Hepatocyte (in vitro differentiated cells): ENCODE data around the gene ANO7. TPM values are rescaled to one million over a fixed set of nuclear protein-coding genes. Genes with fewer than 3 reads are reported as not detected.

ENCODE experiments used
- DNase-seq: peaks from one replicate; pipeline ENCODE4 v3.0.0-alpha.2; 2016; ENCODE audit warnings: low spot score
- H2AFZ ChIP-seq: fragments of 200-600 bp; sonication (generic); 2 replicates; pipeline ENCODE4 v1.6.0; 2016; ENCODE audit warnings: antibody characterized with exemption, mild to moderate bottlenecking
- H3K27ac ChIP-seq: fragments of 200-600 bp; sonication (generic); 2 replicates; pipeline ENCODE4 v1.5.1; 2016; ENCODE audit warnings: mild to moderate bottlenecking
- H3K27me3 ChIP-seq: fragments of 200-600 bp; sonication (generic); 2 replicates; pipeline ENCODE4 v1.6.1; 2016
- H3K36me3 ChIP-seq: fragments of 200-600 bp; sonication (generic); replicated peaks from 2 replicates; pipeline ENCODE4 v1.5.1; 2016; ENCODE audit warnings: low read depth; ENCODE audit not compliant: insufficient read depth
- H3K4me1 ChIP-seq: fragments of 200-600 bp; sonication (generic); 2 replicates; pipeline ENCODE4 v1.5.1; 2016; ENCODE audit warnings: mild to moderate bottlenecking, moderate library complexity; ENCODE audit not compliant: insufficient read depth
- H3K4me2 ChIP-seq: fragments of 200-600 bp; sonication (generic); 2 replicates; pipeline ENCODE4 v1.6.0; 2016
- H3K4me3 ChIP-seq: fragments of 200-600 bp; sonication (generic); 2 replicates; pipeline ENCODE4 v1.5.1; 2016; ENCODE audit warnings: mild to moderate bottlenecking
- H3K79me2 ChIP-seq: fragments of 200-600 bp; sonication (generic); 2 replicates; pipeline ENCODE4 v1.6.0; 2017; ENCODE audit warnings: mild to moderate bottlenecking
- H3K9me2 ChIP-seq: fragments of 200-600 bp; sonication (generic); replicated peaks from 2 replicates; pipeline ENCODE4 v1.6.0; 2017; ENCODE audit warnings: mild to moderate bottlenecking; ENCODE audit not compliant: insufficient read depth
- H3K9me3 ChIP-seq: fragments of 200-600 bp; sonication (generic); 2 replicates; pipeline ENCODE4 v1.5.1; 2016; ENCODE audit warnings: low read depth, mild to moderate bottlenecking
- H4K20me1 ChIP-seq: fragments of 200-600 bp; sonication (generic); 2 replicates; pipeline ENCODE4 v1.6.0; 2016; ENCODE audit warnings: mild to moderate bottlenecking; ENCODE audit not compliant: insufficient read depth, poor library complexity, severe bottlenecking
- CTCF ChIP-seq: fragments of 200-600 bp; sonication (generic); IDR thresholded peaks from 2 replicates; pipeline ENCODE4 v1.5.1; 2016; ENCODE audit warnings: antibody characterized with exemption, mild to moderate bottlenecking; ENCODE audit not compliant: poor library complexity
- EZH2 ChIP-seq: fragments of 200-600 bp; sonication (generic); IDR thresholded peaks from 2 replicates; pipeline ENCODE4 v1.6.1; 2016; ENCODE audit warnings: antibody characterized with exemption, mild to moderate bottlenecking, borderline replicate concordance
- EZH2phosphoT487 ChIP-seq: fragments of 200-600 bp; sonication (generic); IDR thresholded peaks from one replicate; pipeline ENCODE4 v1.6.1; 2018; ENCODE audit warnings: antibody characterized with exemption, mild to moderate bottlenecking, low read depth, moderate library complexity; ENCODE audit not compliant: unreplicated experiment, severe bottlenecking
- WGBS: methylation state at CpG from one replicate; pipeline ENCODE4 v1.1.6; 2016; ENCODE audit warnings: low lambda C conversion rate; ENCODE audit errors: missing lambda C conversion rate; 5-methylcytosine and 5-hydroxymethylcytosine counted together
- polyA plus RNA-seq: library from polyadenylated mRNA; unstranded; fragments of >200 nt; fragmentation: Nextera tagmentation; extraction: Ambion mirVana; gene quantifications from 2 replicates; pipeline ENCODE4 v1.2.1, GENCODE V29; 2016
- total RNA-seq: library from RNA; depleted of rRNA; stranded (reverse); fragments of >200 nt; gene quantifications from 2 replicates; pipeline ENCODE4 v1.2.3, GENCODE V29; 2014

ANO7 gene
- total and polyA plus RNA-seq, 2 experiments from 2014 or later: 1.00 to 1.4 TPM

- Histone ChIP-seq H3K9me2 (no peaks in the 10 kb centered on the region), H3K4me3 (no peak overlapping the region), H3K27me3 (no peaks in the 10 kb centered on the region), H3K79me2 (no peaks in the 10 kb centered on the region), H4K20me1 (no peaks in the 10 kb centered on the region), H3K9me3 (no peaks in the 10 kb centered on the region), H2AFZ (no peak overlapping the region), H3K4me2 (no peak overlapping the region), H3K36me3 (no peaks in the 10 kb centered on the region), H3K27ac (no peak overlapping the region), H3K4me1 (no peaks in the 10 kb centered on the region)
- DNase-seq: no peak
- no peak for TF ChIP-seq CTCF
- TF ChIP-seq EZH2: no peak
- TF ChIP-seq EZH2phosphoT487: no peak
- 92% methylated on average over 3 of the region's 3 CpGs for WGBS
Observed at GRCh38 chr2:241205086-241205485, 16.6 kb downstream of the ANO7 start.

- Histone ChIP-seq H3K4me1 (no peaks in the 10 kb centered on the region), H3K9me3 (no peaks in the 10 kb centered on the region), H3K4me2 (no peak overlapping the region), H3K9me2 (no peaks in the 10 kb centered on the region), H4K20me1 (no peaks in the 10 kb centered on the region), H3K4me3 (no peak overlapping the region), H2AFZ (no peak overlapping the region), H3K36me3 (no peaks in the 10 kb centered on the region), H3K27ac (no peak overlapping the region), H3K27me3 (no peaks in the 10 kb centered on the region), H3K79me2 (no peaks in the 10 kb centered on the region)
- 100% methylated on average over 1 of the region's 1 CpG for WGBS
- DNase-seq: no peak
- TF ChIP-seq EZH2phosphoT487 (no peak), CTCF (no peak), EZH2 (no peak)
Observed at GRCh38 chr2:241207151-241207550, 18.7 kb downstream of the ANO7 start.

- Histone ChIP-seq H2AFZ (no peak overlapping the region), H3K36me3 (no peaks in the 10 kb centered on the region), H3K4me1 (no peaks in the 10 kb centered on the region), H3K9me3 (no peaks in the 10 kb centered on the region), H3K4me2 (no peak overlapping the region), H3K79me2 (no peaks in the 10 kb centered on the region), H3K4me3 (no peak overlapping the region), H3K9me2 (no peaks in the 10 kb centered on the region), H3K27me3 (no peaks in the 10 kb centered on the region), H4K20me1 (no peaks in the 10 kb centered on the region), H3K27ac (no peak overlapping the region)
- TF ChIP-seq EZH2phosphoT487 (no peak), EZH2 (no peak), CTCF (no peak)
- 77% methylated on average over 6 of the region's 6 CpGs for WGBS
- DNase-seq: no peak
Observed at GRCh38 chr2:241207641-241208040, 19.2 kb downstream of the ANO7 start.

GRCh38 chr2:241208058-241208457, 19.6 kb downstream of the ANO7 start:
- WGBS: 82% methylated on average over 6 of the region's 6 CpGs
- DNase-seq: no peak
- no peak overlapping the region for H3K27ac ChIP-seq
- no peak overlapping the region for H3K4me2 ChIP-seq
- H3K36me3 ChIP-seq: no peaks in the 10 kb centered on the region
- no peaks in the 10 kb centered on the region for H3K79me2 ChIP-seq
- H2AFZ ChIP-seq: no peak overlapping the region
- no peaks in the 10 kb centered on the region for H3K27me3 ChIP-seq
- H4K20me1 ChIP-seq: no peaks in the 10 kb centered on the region
- TF ChIP-seq CTCF (no peak), EZH2 (no peak), EZH2phosphoT487 (no peak)
- no peaks in the 10 kb centered on the region for H3K9me2 ChIP-seq
- H3K9me3 ChIP-seq: no peaks in the 10 kb centered on the region
- no peak overlapping the region for H3K4me3 ChIP-seq
- H3K4me1 ChIP-seq: no peaks in the 10 kb centered on the region
